Fibroblast of lung (primary cell): Measurements from ENCODE around the gene CDC42EP5. TPM values are rescaled to one million over a fixed set of nuclear protein-coding genes. Genes with fewer than 3 reads are reported as not detected.

Source experiments
- DNase-seq, 2 donors: peaks; one replicate each; pipeline versions ENCODE4 v3.0.0 to v3.0.0-alpha.2; 2010; ENCODE audit warnings: low read depth in 2 of 2
- H2AFZ ChIP-seq: 2 replicates; pipeline ENCODE4 v1.5.1; 2012; ENCODE audit warnings: low read length, control low read depth, inconsistent platforms
- H3K27ac ChIP-seq: 2 replicates; pipeline ENCODE4 v1.5.1; 2011; ENCODE audit warnings: low read length, control low read depth; ENCODE audit not compliant: insufficient read depth
- H3K27me3 ChIP-seq: 2 replicates; pipeline ENCODE4 v1.5.1; 2011; ENCODE audit warnings: mild to moderate bottlenecking, low read length; ENCODE audit not compliant: control insufficient read depth, insufficient read depth
- H3K36me3 ChIP-seq: 2 replicates; pipeline ENCODE4 v1.5.1; 2011; ENCODE audit warnings: low read length; ENCODE audit not compliant: control insufficient read depth, insufficient read depth
- H3K4me1 ChIP-seq: 2 replicates; pipeline ENCODE4 v1.5.1; 2011; ENCODE audit warnings: low read length; ENCODE audit not compliant: control insufficient read depth, insufficient read depth; ENCODE audit errors: extremely low read depth
- H3K4me2 ChIP-seq: 2 replicates; pipeline ENCODE4 v1.5.1; 2011; ENCODE audit warnings: low read length, control low read depth; ENCODE audit not compliant: insufficient read depth; ENCODE audit errors: extremely low read depth
- H3K4me3 ChIP-seq, 4 experiments: fragments of 200-600 bp in 1 of 4; sonication (generic) in 1 of 4; replicated peaks in 1 of 4; 2 replicates each; pipeline ENCODE4 v1.5.1; 2011 to 2016; ENCODE audit warnings: low read length in 4 of 4, low read depth in 3 of 4, mild to moderate bottlenecking in 3 of 4, control low read depth in 2 of 4, inconsistent platforms in 1 of 4, mixed read lengths in 1 of 4; ENCODE audit not compliant: insufficient read depth in 1 of 4; ENCODE audit errors: control extremely low read depth in 1 of 4
- H3K79me2 ChIP-seq: 2 replicates; pipeline ENCODE4 v1.5.1; 2012; ENCODE audit warnings: mild to moderate bottlenecking, low read length, inconsistent platforms; ENCODE audit not compliant: control insufficient read depth, insufficient read depth
- H3K9ac ChIP-seq: 2 replicates; pipeline ENCODE4 v1.5.1; 2011; ENCODE audit warnings: mild to moderate bottlenecking, low read length, control low read depth; ENCODE audit not compliant: insufficient read depth
- H3K9me3 ChIP-seq: 2 replicates; pipeline ENCODE4 v1.5.1; 2012; ENCODE audit warnings: low read depth, low read length; ENCODE audit not compliant: control insufficient read depth, insufficient read depth
- H4K20me1 ChIP-seq: 2 replicates; pipeline ENCODE4 v1.5.1; 2011; ENCODE audit warnings: low read length; ENCODE audit not compliant: control insufficient read depth, insufficient read depth; ENCODE audit errors: extremely low read depth
- EZH2 ChIP-seq: IDR thresholded peaks from 2 replicates; pipeline ENCODE4 v1.5.1; 2012; ENCODE audit warnings: low read length, control low read depth, mild to moderate bottlenecking; ENCODE audit errors: missing control alignments
- polyA plus RNA-seq, 2 donors: library from polyadenylated mRNA; depleted of rRNA in 1 of 2; stranded (reverse) in 1 of 2; unstranded in 1 of 2; fragments of >200 nt; gene quantifications; 2 replicates each; pipeline ENCODE4 v1.2.1, GENCODE V29; 2011 to 2012; ENCODE audit warnings: missing spikeins in 1 of 2
- total RNA-seq: library from RNA; depleted of rRNA; stranded (reverse); fragments of >200 nt; gene quantifications from 2 replicates; pipeline ENCODE4 v1.2.1, GENCODE V29; 2014
- TF ChIP-seq, protein P1 (sequence below), 2 donors: IDR thresholded peaks in 1 of 2; conservative IDR thresholded peaks in 1 of 2; 1 replicate in 1 of 2; 2 replicates in 1 of 2; pipeline ENCODE4 v1.5.1; 2011 to 2012; ENCODE audit warnings: low read length in 2 of 2, control low read depth in 1 of 2, inconsistent platforms in 1 of 2, low read depth in 1 of 2, mild to moderate bottlenecking in 1 of 2

CDC42EP5 gene
- total and polyA plus RNA-seq, 2 donors (not counting 1 experiment from before 2014, with no cell fraction given) = 7.2 to 14.7 TPM

GRCh38 chr19:54480051-54480450, 7.0 kb upstream of the CDC42EP5 start:
- Histone ChIP-seq H3K4me2 (no peak overlapping the region), H3K4me3 (no peak overlapping the region), H2AFZ (no peak overlapping the region), H3K9me3 (no peaks in the 10 kb centered on the region), H3K79me2 (no peaks in the 10 kb centered on the region), H3K36me3 (no peaks in the 10 kb centered on the region), H3K27ac (no peak overlapping the region), H3K4me1 (no peaks in the 10 kb centered on the region), H4K20me1 (no peaks in the 10 kb centered on the region), H3K27me3 (no peaks in the 10 kb centered on the region), H3K9ac (no peak overlapping the region)
- DNase-seq = no peak
- TF ChIP-seq EZH2 = no peak
- TF ChIP-seq, protein P1, sequence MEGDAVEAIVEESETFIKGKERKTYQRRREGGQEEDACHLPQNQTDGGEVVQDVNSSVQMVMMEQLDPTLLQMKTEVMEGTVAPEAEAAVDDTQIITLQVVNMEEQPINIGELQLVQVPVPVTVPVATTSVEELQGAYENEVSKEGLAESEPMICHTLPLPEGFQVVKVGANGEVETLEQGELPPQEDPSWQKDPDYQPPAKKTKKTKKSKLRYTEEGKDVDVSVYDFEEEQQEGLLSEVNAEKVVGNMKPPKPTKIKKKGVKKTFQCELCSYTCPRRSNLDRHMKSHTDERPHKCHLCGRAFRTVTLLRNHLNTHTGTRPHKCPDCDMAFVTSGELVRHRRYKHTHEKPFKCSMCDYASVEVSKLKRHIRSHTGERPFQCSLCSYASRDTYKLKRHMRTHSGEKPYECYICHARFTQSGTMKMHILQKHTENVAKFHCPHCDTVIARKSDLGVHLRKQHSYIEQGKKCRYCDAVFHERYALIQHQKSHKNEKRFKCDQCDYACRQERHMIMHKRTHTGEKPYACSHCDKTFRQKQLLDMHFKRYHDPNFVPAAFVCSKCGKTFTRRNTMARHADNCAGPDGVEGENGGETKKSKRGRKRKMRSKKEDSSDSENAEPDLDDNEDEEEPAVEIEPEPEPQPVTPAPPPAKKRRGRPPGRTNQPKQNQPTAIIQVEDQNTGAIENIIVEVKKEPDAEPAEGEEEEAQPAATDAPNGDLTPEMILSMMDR (conservative IDR thresholded peaks at IDR 0.05 in 1 of 2, IDR thresholded peaks at IDR 0.05 in 1 of 2; ENCODE audit: low read depth in 1 of 2, low read length in 2 of 2) = no peak

- Histone ChIP-seq H3K4me2 (no peak overlapping the region), H3K79me2 (no peaks in the 10 kb centered on the region), H3K27me3 (no peaks in the 10 kb centered on the region), H3K9me3 (no peaks in the 10 kb centered on the region), H3K36me3 (no peaks in the 10 kb centered on the region), H3K4me3 (no peak overlapping the region), H3K4me1 (peaks cover under 1% of the 10 kb centered on the region), H3K27ac (no peak overlapping the region), H2AFZ (no peak overlapping the region), H3K9ac (no peak overlapping the region), H4K20me1 (no peaks in the 10 kb centered on the region)
- DNase-seq = peak; percentile 36 to 54
- TF ChIP-seq, protein P1 (conservative IDR thresholded peaks at IDR 0.05 in 1 of 2, IDR thresholded peaks at IDR 0.05 in 1 of 2; ENCODE audit: low read depth in 1 of 2, low read length in 2 of 2) = peak; percentile 60 to 74
- TF ChIP-seq EZH2 = no peak
Measured at GRCh38 chr19:54478677-54479266, 5.7 kb upstream of the CDC42EP5 start.

- Histone ChIP-seq H2AFZ (no peak overlapping the region), H3K36me3 (no peaks in the 10 kb centered on the region), H3K4me3 (no peak overlapping the region), H3K9ac (no peak overlapping the region), H3K27me3 (no peaks in the 10 kb centered on the region), H3K27ac (no peak overlapping the region), H3K4me2 (no peak overlapping the region), H3K9me3 (no peaks in the 10 kb centered on the region), H3K4me1 (peaks cover 5% of the 10 kb centered on the region), H3K79me2 (no peaks in the 10 kb centered on the region), H4K20me1 (no peaks in the 10 kb centered on the region)
- DNase-seq = no peak
- TF ChIP-seq, protein P1 (conservative IDR thresholded peaks at IDR 0.05 in 1 of 2, IDR thresholded peaks at IDR 0.05 in 1 of 2; ENCODE audit: low read depth in 1 of 2, low read length in 2 of 2) = no peak
- TF ChIP-seq EZH2 = no peak
Measured at GRCh38 chr19:54477650-54478049, 4.6 kb upstream of the CDC42EP5 start.
